ENCODE data around the gene ZNF408. TPM values are rescaled to one million over a fixed set of nuclear protein-coding genes. Genes with fewer than 3 reads are reported as not detected.

ZNF408 gene
- polyA plus RNA-seq, 1 donor (not counting 4 experiments of a cell fraction or from before 2014, with no cell fraction given) = 4.0 TPM

- Histone ChIP-seq H3K79me2 (ENCODE audit: control insufficient read depth, insufficient read depth, low read length) (no peaks in the 10 kb centered on the region), H3K4me1 (ENCODE audit: control insufficient read depth, extremely low read depth, insufficient read depth, low read length) (peaks cover 5% of the 10 kb centered on the region), H3K27me3 (ENCODE audit: control insufficient read depth, extremely low read depth, insufficient read depth, low read length) (no peaks in the 10 kb centered on the region), H3K27ac (ENCODE audit: control insufficient read depth, insufficient read depth, low read length) (no peak overlapping the region), H3K4me3 (ENCODE audit: control insufficient read depth in 2 of 3, extremely low read depth in 1 of 3, insufficient read depth in 2 of 3, low read depth in 1 of 3, low read length in 3 of 3) (no peak overlapping the region), H3K9me1 (ENCODE audit: control insufficient read depth, extremely low read depth, insufficient read depth, low read length) (no peaks in the 10 kb centered on the region), H2AFZ (ENCODE audit: control insufficient read depth, low read length) (no peak overlapping the region), H3K4me2 (ENCODE audit: control insufficient read depth, extremely low read depth, insufficient read depth, low read depth, low read length) (no peak overlapping the region), H3K9ac (ENCODE audit: control insufficient read depth, extremely low read depth, insufficient read depth, low read length) (no peak overlapping the region), H4K20me1 (ENCODE audit: control insufficient read depth, extremely low read depth, insufficient read depth, low read length) (peaks cover 3% of the 10 kb centered on the region), H3K9me3 (ENCODE audit: control insufficient read depth, low read depth, low read length) (no peaks in the 10 kb centered on the region), H3K36me3 (ENCODE audit: control insufficient read depth in 2 of 2, extremely low read depth in 1 of 2, insufficient read depth in 2 of 2, low read length in 2 of 2) (peaks cover 31 to 32% of the 10 kb centered on the region in 2 experiments)
- dilution Hi-C loops (cut with MboI; ENCODE audit: extremely low pct_ligation_motif_present, low sequenced_read_pairs) = no loop called here
- no peak for TF ChIP-seq EZH2 (IDR thresholded peaks at IDR 0.05; ENCODE audit: low read length)
- TF ChIP-seq CTCF (optimal IDR thresholded peaks at IDR 0.05 in 1 of 3, IDR thresholded peaks at IDR 0.05 in 1 of 3, conservative IDR thresholded peaks at IDR 0.05 in 1 of 3; ENCODE audit: extremely low read depth in 1 of 3, insufficient read depth in 2 of 3, low read length in 3 of 3) = no peak
- DNase-seq (ENCODE audit: low read depth, low spot score) (no peak), FAIRE-seq (no peak)
Observed at GRCh38 chr11:46664612-46665011, 36.2 kb upstream of the ZNF408 start.

- FAIRE-seq (no peak), DNase-seq (ENCODE audit: low read depth, low spot score) (no peak)
- dilution Hi-C loops (cut with MboI; ENCODE audit: extremely low pct_ligation_motif_present, low sequenced_read_pairs) = no loop called here
- no peaks in the 10 kb centered on the region for H4K20me1 ChIP-seq (ENCODE audit: control insufficient read depth, extremely low read depth, insufficient read depth, low read length)
- H3K4me1 ChIP-seq (ENCODE audit: control insufficient read depth, extremely low read depth, insufficient read depth, low read length) = peaks cover 5% of the 10 kb centered on the region
- H3K4me2 ChIP-seq (ENCODE audit: control insufficient read depth, extremely low read depth, insufficient read depth, low read depth, low read length) = no peak overlapping the region
- TF ChIP-seq CTCF (optimal IDR thresholded peaks at IDR 0.05 in 1 of 3, IDR thresholded peaks at IDR 0.05 in 1 of 3, conservative IDR thresholded peaks at IDR 0.05 in 1 of 3; ENCODE audit: extremely low read depth in 1 of 3, insufficient read depth in 2 of 3, low read length in 3 of 3) (no peak), EZH2 (IDR thresholded peaks at IDR 0.05; ENCODE audit: low read length) (no peak)
- H3K36me3 ChIP-seq (ENCODE audit: control insufficient read depth in 2 of 2, extremely low read depth in 1 of 2, insufficient read depth in 2 of 2, low read length in 2 of 2) = peaks cover 29 to 31% of the 10 kb centered on the region in 2 experiments
- H3K9me1 ChIP-seq (ENCODE audit: control insufficient read depth, extremely low read depth, insufficient read depth, low read length) = no peaks in the 10 kb centered on the region
- H3K79me2 ChIP-seq (ENCODE audit: control insufficient read depth, insufficient read depth, low read length) = no peaks in the 10 kb centered on the region
- H2AFZ ChIP-seq (ENCODE audit: control insufficient read depth, low read length) = no peak overlapping the region
- no peak overlapping the region for H3K4me3 ChIP-seq (ENCODE audit: control insufficient read depth in 2 of 3, extremely low read depth in 1 of 3, insufficient read depth in 2 of 3, low read depth in 1 of 3, low read length in 3 of 3)
- H3K27ac ChIP-seq (ENCODE audit: control insufficient read depth, insufficient read depth, low read length) = no peak overlapping the region
- no peak overlapping the region for H3K9ac ChIP-seq (ENCODE audit: control insufficient read depth, extremely low read depth, insufficient read depth, low read length)
- H3K9me3 ChIP-seq (ENCODE audit: control insufficient read depth, low read depth, low read length) = no peaks in the 10 kb centered on the region
- H3K27me3 ChIP-seq (ENCODE audit: control insufficient read depth, extremely low read depth, insufficient read depth, low read length) = no peaks in the 10 kb centered on the region
Observed at GRCh38 chr11:46665356-46665755, 35.5 kb upstream of the ZNF408 start.

All from keratinocyte (primary cell).